Activated T-helper 1 cell treated with Interleukin-2 at 50 U/mL for 16 hours (primary cell): ENCODE results near the gene TBL1XR1.

Experiments
- DNase-seq: peaks from one replicate; pipeline ENCODE4 v3.0.0-alpha.2; 2020; ENCODE audit warnings: low read depth

The TBL1XR1 gene

GRCh38 chr3:177061369-177061768, 135.9 kb downstream of the TBL1XR1 start:
- DNase-seq, result no peak

GRCh38 chr3:177060492-177060891, 136.8 kb downstream of the TBL1XR1 start:
- DNase-seq, result no peak

GRCh38 chr3:177058648-177059047, 138.6 kb downstream of the TBL1XR1 start:
- no peak for DNase-seq

- peak; percentile 2 for DNase-seq
Observed at GRCh38 chr3:177057768-177058167, 139.5 kb downstream of the TBL1XR1 start.

GRCh38 chr3:177056927-177057326, 140.4 kb downstream of the TBL1XR1 start:
- no peak for DNase-seq

- no peak for DNase-seq
Observed at GRCh38 chr3:177055605-177056571, 141.4 kb downstream of the TBL1XR1 start.

- no peak for DNase-seq
Observed at GRCh38 chr3:177053107-177053506, 144.2 kb downstream of the TBL1XR1 start.

- no peak for DNase-seq
Observed at GRCh38 chr3:177051411-177051810, 145.9 kb downstream of the TBL1XR1 start.

GRCh38 chr3:177050501-177051237, 146.6 kb downstream of the TBL1XR1 start:
- DNase-seq, result no peak

- no peak for DNase-seq
Observed at GRCh38 chr3:177045767-177046166, 151.5 kb downstream of the TBL1XR1 start.

- DNase-seq, result no peak
Observed at GRCh38 chr3:177045222-177045621, 152.1 kb downstream of the TBL1XR1 start.

GRCh38 chr3:177041730-177042551, 155.3 kb downstream of the TBL1XR1 start:
- no peak for DNase-seq

GRCh38 chr3:177041021-177041729, 156.1 kb downstream of the TBL1XR1 start:
- no peak for DNase-seq

- DNase-seq, result no peak
Observed at GRCh38 chr3:177039490-177040274, 157.6 kb downstream of the TBL1XR1 start.

GRCh38 chr3:177037241-177037640, 160.0 kb downstream of the TBL1XR1 start:
- no peak for DNase-seq

GRCh38 chr3:177035676-177036075, 161.6 kb downstream of the TBL1XR1 start:
- no peak for DNase-seq

- no peak for DNase-seq
Observed at GRCh38 chr3:177034832-177035475, 162.3 kb downstream of the TBL1XR1 start.

- no peak for DNase-seq
Observed at GRCh38 chr3:177026505-177027277, 170.6 kb downstream of the TBL1XR1 start.

- DNase-seq, result no peak
Observed at GRCh38 chr3:177015881-177016280, 181.4 kb downstream of the TBL1XR1 start.
